B cell (primary cell): ENCODE results near the gene STEAP2. TPM values are rescaled to one million over a fixed set of nuclear protein-coding genes. Genes with fewer than 3 reads are reported as not detected.

Experiments
- ATAC-seq: fragments of 200-7000 bp; cut with Tn5 transposase; one replicate; pipeline ENCODE4 v1.10.0; 2021; ENCODE audit warnings: low read depth, mild to moderate bottlenecking, moderate number of reproducible peaks, moderate library complexity
- CTCF ChIA-PET: fragments of 350-600 bp; sonication (Branson Sonifier 250); formaldehyde crosslinking; loops from one replicate; lab custom pipeline; 2021; ENCODE audit warnings: antibody characterized with exemption, inconsistent platforms; lab: Charles Lee
- POLR2A ChIA-PET: fragments of 350-600 bp; sonication (Branson Sonifier 250); formaldehyde crosslinking; loops from one replicate; lab custom pipeline; 2021; ENCODE audit warnings: antibody characterized with exemption; lab: Charles Lee
- DNase-seq: peaks from one replicate; pipeline ENCODE4 v3.0.0; 2013
- H2AFZ ChIP-seq: 2 replicates; pipeline ENCODE4 v1.6.1; 2012; ENCODE audit warnings: mild to moderate bottlenecking, low read depth, low read length; ENCODE audit not compliant: insufficient read depth, poor library complexity, severe bottlenecking
- H3K27ac ChIP-seq, 2 donors: 1 replicate in 1 of 2; 2 replicates in 1 of 2; pipeline ENCODE4 v1.5.1; 2012 to 2013; ENCODE audit warnings: low read length in 2 of 2, mild to moderate bottlenecking in 2 of 2, moderate library complexity in 1 of 2
- H3K27me3 ChIP-seq, 4 experiments: fragments of 200-600 bp in 1 of 4; sonication (generic) in 1 of 4; replicated peaks in 1 of 4; 1 replicate in 2 of 4; 2 replicates in 2 of 4; pipeline versions ENCODE4 v1.6.1 to v1.7.0; 2013 to 2016; ENCODE audit warnings: low read length in 3 of 4, mild to moderate bottlenecking in 2 of 4, mixed read lengths in 1 of 4, moderate library complexity in 1 of 4; ENCODE audit not compliant: insufficient read depth in 4 of 4, control insufficient read depth in 3 of 4; ENCODE audit errors: control extremely low read depth in 1 of 4
- H3K36me3 ChIP-seq, 2 experiments: replicated peaks in 1 of 2; 1 replicate in 1 of 2; 2 replicates in 1 of 2; pipeline versions ENCODE4 v1.6.1 to v1.7.1; 2013; ENCODE audit warnings: low read length in 1 of 2; ENCODE audit not compliant: insufficient read depth in 2 of 2, control insufficient read depth in 1 of 2; ENCODE audit errors: control extremely low read depth in 1 of 2, extremely low read depth in 1 of 2
- H3K4me1 ChIP-seq, 2 donors: fragments of 200-600 bp in 1 of 2; sonication (generic) in 1 of 2; 1 replicate in 1 of 2; 2 replicates in 1 of 2; pipeline versions ENCODE4 v1.5.1 to v1.6.1; 2013 to 2017; ENCODE audit warnings: low read length in 2 of 2; ENCODE audit not compliant: control insufficient read depth in 2 of 2, insufficient read depth in 2 of 2
- H3K4me2 ChIP-seq: replicated peaks from 2 replicates; pipeline ENCODE3; 2012; ENCODE audit warnings: mild to moderate bottlenecking, low read depth, low read length; ENCODE audit not compliant: poor library complexity, severe bottlenecking
- H3K4me3 ChIP-seq, 5 experiments: fragments of 200-600 bp in 1 of 5; sonication (generic) in 1 of 5; 1 replicate in 3 of 5; 2 replicates in 2 of 5; pipeline versions ENCODE4 v1.5.1 to v1.7.0; 2011 to 2016; ENCODE audit warnings: low read length in 4 of 5, mild to moderate bottlenecking in 4 of 5, low read depth in 2 of 5, control low read depth in 1 of 5, moderate library complexity in 1 of 5; ENCODE audit not compliant: insufficient read depth in 1 of 5; ENCODE audit errors: control extremely low read depth in 1 of 5, extremely low read depth in 1 of 5
- H3K79me2 ChIP-seq: fragments of 200-600 bp; sonication (generic); one replicate; pipeline ENCODE4 v1.6.0; 2016; ENCODE audit warnings: low read length; ENCODE audit not compliant: control insufficient read depth, insufficient read depth
- H3K9ac ChIP-seq: fragments of 200-600 bp; sonication (generic); 2 replicates; pipeline ENCODE4 v1.6.1; 2017; ENCODE audit warnings: mild to moderate bottlenecking, low read length, moderate library complexity
- H3K9me3 ChIP-seq, 3 donors: one replicate each; pipeline versions ENCODE4 v1.6.1 to v1.7.1; 2013; ENCODE audit warnings: low read length in 2 of 3; ENCODE audit not compliant: control insufficient read depth in 2 of 3, insufficient read depth in 1 of 3; ENCODE audit errors: control extremely low read depth in 1 of 3
- H4K20me1 ChIP-seq: 2 replicates; pipeline ENCODE4 v1.6.0; 2012; ENCODE audit warnings: mild to moderate bottlenecking, low read length; ENCODE audit not compliant: insufficient read depth, control insufficient read depth, poor library complexity, severe bottlenecking
- H3K27ac Mint-ChIP-seq: one replicate; pipeline ENCODE4 v1.8.0; 2021; ENCODE audit warnings: mixed read lengths
- H3K27me3 Mint-ChIP-seq: one replicate; pipeline ENCODE4 v1.8.0; 2021; ENCODE audit warnings: mixed read lengths
- H3K4me1 Mint-ChIP-seq: one replicate; pipeline ENCODE4 v1.8.0; 2021; ENCODE audit warnings: mixed read lengths
- H3K4me3 Mint-ChIP-seq: one replicate; pipeline ENCODE4 v1.8.0; 2021; ENCODE audit warnings: mixed read lengths
- H3K9me3 Mint-ChIP-seq: one replicate; pipeline ENCODE4 v1.8.0; 2022; ENCODE audit warnings: mixed read lengths; ENCODE audit not compliant: insufficient read depth
- CTCF ChIP-seq: fragments of 200-600 bp; IDR thresholded peaks from one replicate; pipeline ENCODE4 v1.8.0; 2022; ENCODE audit warnings: antibody characterized with exemption, mild to moderate bottlenecking
- EZH2 ChIP-seq: IDR thresholded peaks from 2 replicates; pipeline ENCODE4 v1.6.1; 2012; ENCODE audit warnings: borderline replicate concordance, low read depth, mild to moderate bottlenecking, moderate library complexity, low read length; ENCODE audit not compliant: insufficient read depth, poor library complexity, severe bottlenecking
- WGBS: methylation state at CpG from one replicate; pipeline ENCODE4 v1.1.5; 2013; ENCODE audit warnings: missing lambda C conversion rate; ENCODE audit not compliant: insufficient coverage; 5-methylcytosine and 5-hydroxymethylcytosine counted together
- intact Hi-C: fragments of 100-400 bp; cut with micrococcal nuclease; formaldehyde crosslinking; loops from one replicate; pipeline ENCODE4 v1.10.0; 2022
- polyA plus RNA-seq: library from polyadenylated mRNA; depleted of rRNA; stranded (reverse); fragments of >200 nt; gene quantifications from 2 replicates; pipeline ENCODE4 v1.2.3, GENCODE V29; 2012
- total RNA-seq, 2 donors: library from RNA; stranded (reverse); fragments of 120-200 nt in 1 of 2; gene quantifications; 1 replicate in 1 of 2; 2 replicates in 1 of 2; pipeline versions ENCODE4 v1.2.3 to v1.2.4, GENCODE V29; 2013 to 2022

The STEAP2 gene
- total and polyA plus RNA-seq, 2 donors (not counting 1 experiment from before 2014, with no cell fraction given), result not detected

- ATAC-seq (no peak), DNase-seq (no peak)
- intact Hi-C loops, result no loop called here
- Histone ChIP-seq H3K4me2 (no peak overlapping the region), H3K36me3 (no peaks in the 10 kb centered on the region), H4K20me1 (no peaks in the 10 kb centered on the region), H3K27me3 (peaks cover 0 to 3% (median 1%) of the 10 kb centered on the region in 4 experiments), H3K4me1 (no peaks in the 10 kb centered on the region), H3K4me3 (no peak overlapping the region), H3K79me2 (no peaks in the 10 kb centered on the region), H3K27ac (no peak overlapping the region), H3K9ac (no peak overlapping the region), H3K9me3 (peaks cover 0 to 12% (median 4%) of the 10 kb centered on the region in 3 donors), H2AFZ (no peak overlapping the region)
- peaks cover 11% of the 10 kb centered on the region for H3K9me3 Mint-ChIP-seq
- CTCF ChIA-PET, result no interaction called here
- POLR2A ChIA-PET, result no interaction called here
- WGBS, result 81% methylated on average over 10 of the region's 10 CpGs
- no peak overlapping the region for H3K27ac Mint-ChIP-seq
- no peaks in the 10 kb centered on the region for H3K27me3 Mint-ChIP-seq
- H3K4me1 Mint-ChIP-seq, result no peaks in the 10 kb centered on the region
- H3K4me3 Mint-ChIP-seq, result no peak overlapping the region
- no peak for TF ChIP-seq EZH2
- TF ChIP-seq CTCF, result no peak
Measured at GRCh38 chr7:90194911-90195809, 16.4 kb upstream of the STEAP2 start.

DNA sequence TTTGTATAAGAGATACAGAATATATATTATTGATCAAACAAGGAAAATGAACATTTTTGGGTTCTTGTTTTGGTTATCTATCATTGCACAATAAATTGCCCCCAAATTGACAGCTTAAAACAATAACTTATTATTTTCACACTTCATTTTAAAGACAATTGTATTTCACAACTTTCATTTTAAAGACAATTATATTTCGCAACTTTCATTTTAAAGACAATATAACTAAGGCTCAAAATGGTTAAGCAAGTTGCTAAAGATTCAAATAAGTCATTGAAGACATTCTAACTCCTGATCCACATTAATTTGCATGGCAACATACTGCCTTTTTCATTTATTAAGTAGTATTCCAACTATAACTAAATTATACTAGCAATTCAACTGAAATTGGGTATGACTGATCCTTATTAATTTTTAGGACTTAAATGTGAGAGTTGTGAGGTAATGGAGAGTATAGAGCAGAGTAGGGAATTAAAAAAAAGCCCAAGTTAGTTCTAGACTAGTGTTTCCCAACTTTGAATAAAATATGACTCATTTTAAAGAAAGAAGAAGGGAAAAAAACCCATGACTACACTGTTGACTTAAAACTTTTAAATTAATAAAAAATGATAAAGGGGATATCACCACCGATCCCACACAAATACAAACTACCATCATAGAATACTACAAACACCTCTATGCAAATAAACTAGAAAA, 9.9 kb upstream of the STEAP2 start:
- H4K20me1 ChIP-seq, result no peaks in the 10 kb centered on the region
- H3K9ac ChIP-seq, result no peak overlapping the region
- H3K9me3 ChIP-seq, result no peaks in the 10 kb centered on the region
- CTCF ChIA-PET, result no interaction called here
- no peaks in the 10 kb centered on the region for H3K9me3 Mint-ChIP-seq
- POLR2A ChIA-PET, result no interaction called here
- no peak overlapping the region for H3K27ac ChIP-seq
- TF ChIP-seq EZH2 (no peak), CTCF (no peak)
- DNase-seq (no peak), ATAC-seq (no peak)
- peaks cover 0 to 3% (median 0%) of the 10 kb centered on the region in 4 experiments for H3K27me3 ChIP-seq
- no peaks in the 10 kb centered on the region for H3K4me1 ChIP-seq
- no peaks in the 10 kb centered on the region for H3K27me3 Mint-ChIP-seq
- H3K4me1 Mint-ChIP-seq, result no peaks in the 10 kb centered on the region
- no peak overlapping the region for H3K4me3 Mint-ChIP-seq
- no peaks in the 10 kb centered on the region for H3K36me3 ChIP-seq
- no peak overlapping the region for H3K27ac Mint-ChIP-seq
- no CpG with 5 or more reads among the region's 2 CpGs for WGBS
- no peak overlapping the region for H3K4me2 ChIP-seq
- no peak overlapping the region for H2AFZ ChIP-seq
- intact Hi-C loops, result no loop called here
- H3K4me3 ChIP-seq, result no peak overlapping the region
- no peaks in the 10 kb centered on the region for H3K79me2 ChIP-seq
